RWPE2 (cell line): Measurements from ENCODE around the gene ARHGAP45.

ENCODE experiments used
- ATAC-seq: fragments of 200-7000 bp; cut with Tn5 transposase; 3 replicates; pipeline ENCODE4 v1.9.1; 2021; ENCODE audit warnings: low read depth
- DNase-seq: peaks from one replicate; pipeline ENCODE4 v3.0.0-alpha.2; 2020; ENCODE audit warnings: low spot score
- H3K27ac ChIP-seq: fragments of 450-650 bp; 2 replicates; pipeline ENCODE4 v1.5.1; 2017; ENCODE audit warnings: mild to moderate bottlenecking; ENCODE audit not compliant: poor library complexity, severe bottlenecking
- H3K27me3 ChIP-seq: fragments of 250-450 bp; sonication (Bioruptor Pico); 2 replicates; pipeline ENCODE4 v1.5.1; 2021; ENCODE audit warnings: mild to moderate bottlenecking, moderate library complexity; ENCODE audit not compliant: insufficient read depth, poor library complexity, severe bottlenecking
- H3K36me3 ChIP-seq: fragments of 250-450 bp; sonication (Bioruptor Pico); 2 replicates; pipeline ENCODE4 v1.5.1; 2020; ENCODE audit warnings: low read depth, mild to moderate bottlenecking, moderate library complexity
- H3K4me1 ChIP-seq: fragments of 250-450 bp; sonication (Bioruptor Pico); 2 replicates; pipeline ENCODE4 v1.5.1; 2021; ENCODE audit warnings: mild to moderate bottlenecking, moderate library complexity; ENCODE audit not compliant: insufficient read depth, poor library complexity, severe bottlenecking
- H3K4me3 ChIP-seq: fragments of 250-450 bp; sonication (Bioruptor Pico); 2 replicates; pipeline ENCODE4 v1.5.1; 2021; ENCODE audit warnings: mild to moderate bottlenecking, moderate library complexity; ENCODE audit not compliant: severe bottlenecking
- H3K9me3 ChIP-seq: fragments of 250-450 bp; sonication (Bioruptor Pico); 2 replicates; pipeline ENCODE4 v1.5.1; 2021; ENCODE audit warnings: mild to moderate bottlenecking, moderate library complexity; ENCODE audit not compliant: severe bottlenecking
- CTCF ChIP-seq: fragments of 450-650 bp; IDR thresholded peaks from one replicate; pipeline ENCODE4 v1.5.1; 2017; ENCODE audit warnings: mild to moderate bottlenecking, moderate library complexity; ENCODE audit not compliant: poor library complexity, severe bottlenecking

Gene ARHGAP45

GRCh38 chr19:1066748-1067340 is at the start of gene ARHGAP45:
Gene ARHGAP45 (plus strand): TSS chr19:1067167. CDS start chr19:1067406, 239 bp downstream.
- no peak for TF ChIP-seq CTCF
- DNase-seq (no peak), ATAC-seq (no peak; the same call in 2 of the 3 replicates)

GRCh38 chr19:1017906-1018305 is 49.1 kb upstream of the ARHGAP45 start:
- Histone ChIP-seq H3K9me3 (no peaks in the 10 kb centered on the region), H3K4me3 (no peak overlapping the region), H3K36me3 (peaks cover 16% of the 10 kb centered on the region), H3K27ac (peak overlapping the region; percentile 84), H3K4me1 (peaks cover 23% of the 10 kb centered on the region), H3K27me3 (no peaks in the 10 kb centered on the region)
- no peak for ATAC-seq
- no peak for DNase-seq
- no peak for TF ChIP-seq CTCF

More at GRCh38 chr19:1066748-1067340, at the start of gene ARHGAP45:
- Histone ChIP-seq H3K27me3 (peaks cover 6% of the 10 kb centered on the region), H3K4me1 (peaks cover 17% of the 10 kb centered on the region), H3K27ac (peak within 1 kb of the TSS; percentile 79), H3K9me3 (no peaks in the 10 kb centered on the region), H3K4me3 (peak within 1 kb of the TSS; percentile 38), H3K36me3 (no peaks in the 10 kb centered on the region)

GRCh38 chr19:1018393-1018792 is 48.6 kb upstream of the ARHGAP45 start:
- H3K9me3 ChIP-seq = no peaks in the 10 kb centered on the region
- no peaks in the 10 kb centered on the region for H3K27me3 ChIP-seq
- H3K4me1 ChIP-seq = peaks cover 23% of the 10 kb centered on the region
- H3K4me3 ChIP-seq = no peak overlapping the region
- peaks cover 14% of the 10 kb centered on the region for H3K36me3 ChIP-seq
- H3K27ac ChIP-seq = peak overlapping the region; percentile 84
- DNase-seq (no peak), ATAC-seq (no peak)
- no peak for TF ChIP-seq CTCF

- Histone ChIP-seq H3K27ac (peak overlapping the region; percentile 84), H3K4me1 (peaks cover 23% of the 10 kb centered on the region), H3K36me3 (peaks cover 10% of the 10 kb centered on the region), H3K27me3 (no peaks in the 10 kb centered on the region), H3K4me3 (peak overlapping the region; percentile 62), H3K9me3 (no peaks in the 10 kb centered on the region)
- no peak for TF ChIP-seq CTCF
- ATAC-seq (no peak), DNase-seq (no peak)
These were observed 47.9 kb upstream of the ARHGAP45 start for GRCh38 chr19:1018932-1019615.

- Histone ChIP-seq H3K27ac (peak overlapping the region; percentile 84), H3K27me3 (no peaks in the 10 kb centered on the region), H3K9me3 (no peaks in the 10 kb centered on the region), H3K36me3 (peaks cover 5% of the 10 kb centered on the region), H3K4me1 (peaks cover 23% of the 10 kb centered on the region), H3K4me3 (peak overlapping the region; percentile 62)
- no peak for TF ChIP-seq CTCF
- ATAC-seq (no peak), DNase-seq (no peak)
These were observed 47.4 kb upstream of the ARHGAP45 start for GRCh38 chr19:1019616-1019961.
